NCI-H446 treated with DMSO at 0.1 percent for 48 hours (cell line): ENCODE results near the gene TMC7.

Experiments used
- DNase-seq: peaks from one replicate; lab custom pipeline; 2025; lab: John Stamatoyannopoulos, UW

The TMC7 gene

GRCh38 chr16:19089410-19089955 lies 105.7 kb downstream of the TMC7 start:
- DNase-seq = no peak

- DNase-seq = no peak
Measured at GRCh38 chr16:19090916-19091315, 107.2 kb downstream of the TMC7 start.

- no peak for DNase-seq
Measured at GRCh38 chr16:19092653-19093410, 109.1 kb downstream of the TMC7 start.

GRCh38 chr16:19093631-19094541 lies 110.2 kb downstream of the TMC7 start:
- DNase-seq = no peak

- DNase-seq = no peak
Measured at GRCh38 chr16:19094542-19095365, 111.0 kb downstream of the TMC7 start.

GRCh38 chr16:19095654-19096053 lies 111.9 kb downstream of the TMC7 start:
- no peak for DNase-seq

- no peak for DNase-seq
Measured at GRCh38 chr16:19098173-19098572, 114.4 kb downstream of the TMC7 start.

- no peak for DNase-seq
Measured at GRCh38 chr16:19102187-19102872, 118.6 kb downstream of the TMC7 start.

- DNase-seq = no peak
Measured at GRCh38 chr16:19104607-19105006, 120.9 kb downstream of the TMC7 start.

GRCh38 chr16:19105131-19105530 lies 121.4 kb downstream of the TMC7 start:
- no peak for DNase-seq

GRCh38 chr16:19105891-19106624 lies 122.3 kb downstream of the TMC7 start:
- DNase-seq = no peak

GRCh38 chr16:19106625-19107020 lies 122.9 kb downstream of the TMC7 start:
- DNase-seq = no peak

GRCh38 chr16:19108409-19109287 lies 124.9 kb downstream of the TMC7 start:
- DNase-seq = no peak

GRCh38 chr16:19109288-19109664 lies 125.5 kb downstream of the TMC7 start:
- DNase-seq = no peak

GRCh38 chr16:19110537-19111360 lies 127.0 kb downstream of the TMC7 start:
- DNase-seq = no peak

- no peak for DNase-seq
Measured at GRCh38 chr16:19112099-19112407, 128.3 kb downstream of the TMC7 start.
